Cerebellar nuclear complex (tissue), 1 donor: ENCODE results near the gene PRRT3.
"Not testable (repeated sequence)": the region's sequence is repeated elsewhere in the genome, so short reads cannot be mapped to it uniquely, and the experiment has no call there.

Experiments
- DNase-seq, 2 experiments: peaks; one replicate each; lab custom pipeline; 2025; lab: John Stamatoyannopoulos, UW

Gene PRRT3

GRCh38 chr3:9898467-9899241, 53.6 kb downstream of the PRRT3 start:
- no peak for DNase-seq

DNA sequence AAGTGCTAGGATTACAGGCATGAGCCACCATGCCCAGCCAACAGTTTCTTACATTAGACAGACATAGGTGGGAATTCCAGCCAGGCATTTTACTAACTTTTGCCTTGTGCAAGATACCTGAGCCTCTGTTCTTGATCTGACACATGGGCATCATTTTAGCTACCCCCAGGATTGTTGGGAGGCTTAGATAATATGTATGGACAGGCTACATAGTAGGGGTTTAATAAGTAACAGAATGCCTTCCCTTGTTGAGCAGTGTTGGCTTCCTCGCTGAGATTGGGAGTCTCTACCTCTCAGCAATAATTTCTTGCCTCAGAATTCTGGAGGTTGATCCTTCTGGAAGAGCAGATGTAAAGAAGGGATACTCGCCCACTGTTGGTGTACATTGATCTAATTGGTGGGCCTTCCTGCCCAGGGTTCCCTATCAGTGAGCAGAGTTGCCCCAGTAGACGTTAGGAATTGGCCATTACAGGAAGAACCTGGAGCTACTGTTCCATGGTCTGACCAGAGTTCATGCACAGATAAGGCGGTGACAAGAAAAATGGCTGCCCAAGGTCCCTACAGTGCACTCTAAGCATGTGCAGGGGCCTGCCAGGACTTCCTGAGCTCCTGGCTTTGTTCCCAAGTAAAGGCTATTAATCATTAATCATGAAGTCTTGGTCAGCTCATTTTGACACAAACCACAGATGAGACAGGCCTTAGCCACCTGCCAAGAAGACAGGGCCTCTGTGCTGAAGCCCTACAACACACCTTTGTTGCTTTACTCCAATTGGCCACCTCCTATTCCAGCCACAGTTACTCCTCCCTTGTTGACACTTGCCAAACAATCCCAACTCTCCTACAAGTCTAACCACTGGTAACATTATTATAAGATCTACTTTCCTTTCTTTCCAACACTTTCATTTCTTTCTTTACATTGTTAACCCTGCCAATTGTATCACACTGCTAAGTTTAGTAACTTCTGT, 54.5 kb downstream of the PRRT3 start:
- no peak for DNase-seq

- DNase-seq: not testable (repeated sequence)
Observed at GRCh38 chr3:9896755-9897407, 55.3 kb downstream of the PRRT3 start.

DNA sequence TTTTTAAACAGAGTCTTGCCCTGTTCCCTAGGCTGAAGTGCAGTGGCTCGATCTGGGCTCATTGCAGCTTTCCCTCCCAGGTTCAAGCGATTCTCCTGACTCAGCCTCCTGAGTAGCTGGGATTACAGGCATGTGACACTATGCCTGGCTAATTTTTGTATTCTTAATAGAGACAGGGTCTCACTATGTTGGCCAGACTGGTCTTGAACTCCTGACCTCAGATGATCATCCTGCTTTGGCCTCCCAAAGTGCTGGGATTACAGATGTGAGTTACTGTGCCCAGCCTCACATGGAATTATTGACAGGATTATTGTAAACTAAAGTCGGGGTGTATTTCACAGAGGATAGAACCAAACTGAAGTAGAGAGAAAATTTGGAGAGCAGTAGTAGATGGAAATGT, 56.5 kb downstream of the PRRT3 start:
- not testable (repeated sequence) for DNase-seq
